8988T (cell line): ENCODE measurements around the gene COPS7B.
"Not testable (repeated sequence)": the region's sequence is repeated elsewhere in the genome, so short reads cannot be mapped to it uniquely, and the experiment has no call there.

Source experiments
- DNase-seq: peaks from one replicate; pipeline ENCODE4 v3.0.0; 2011

The COPS7B gene

DNA sequence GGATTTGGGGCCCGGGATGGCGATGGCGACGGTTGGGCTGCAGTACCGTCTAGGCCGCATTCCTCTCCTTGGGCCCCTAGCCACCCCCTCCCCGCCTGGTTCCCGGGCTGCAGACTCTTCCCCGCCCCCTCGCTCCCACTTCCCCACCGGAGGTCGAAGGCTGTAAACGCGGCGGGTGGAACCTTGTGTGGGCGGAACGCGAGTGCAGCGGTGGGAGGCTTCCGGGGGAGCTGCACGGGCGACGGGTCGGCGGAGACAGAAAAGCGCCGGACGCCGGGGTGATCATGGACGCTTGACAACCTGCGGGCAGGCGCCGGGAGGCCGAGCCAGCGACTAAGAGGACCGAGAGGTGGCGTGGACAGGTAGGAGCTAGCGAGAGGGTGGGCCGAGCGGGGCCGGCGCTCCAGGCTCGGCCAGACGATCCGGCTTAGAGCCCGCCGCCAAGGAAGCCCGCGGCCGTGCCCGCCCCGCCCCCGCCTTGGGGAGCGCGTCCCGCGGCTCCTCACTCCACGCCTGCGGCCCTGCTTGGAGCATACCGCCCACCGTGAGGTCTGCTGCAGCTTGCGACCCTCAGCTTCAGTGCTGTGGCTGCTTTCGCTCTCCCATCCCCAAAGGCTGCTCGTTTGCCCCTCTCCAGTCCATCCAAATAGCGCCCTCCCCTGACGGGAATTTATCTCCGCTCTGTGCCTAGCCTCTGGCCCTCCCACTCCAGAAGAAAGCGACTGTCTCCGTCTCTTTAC lies at the start of gene COPS7B:
Gene COPS7B (plus strand): TSS at position 269 of the 740 bp plus-strand sequence. CDS start 2,126 bp downstream, outside the sequence.
- DNase-seq, result peak; percentile 62

DNA sequence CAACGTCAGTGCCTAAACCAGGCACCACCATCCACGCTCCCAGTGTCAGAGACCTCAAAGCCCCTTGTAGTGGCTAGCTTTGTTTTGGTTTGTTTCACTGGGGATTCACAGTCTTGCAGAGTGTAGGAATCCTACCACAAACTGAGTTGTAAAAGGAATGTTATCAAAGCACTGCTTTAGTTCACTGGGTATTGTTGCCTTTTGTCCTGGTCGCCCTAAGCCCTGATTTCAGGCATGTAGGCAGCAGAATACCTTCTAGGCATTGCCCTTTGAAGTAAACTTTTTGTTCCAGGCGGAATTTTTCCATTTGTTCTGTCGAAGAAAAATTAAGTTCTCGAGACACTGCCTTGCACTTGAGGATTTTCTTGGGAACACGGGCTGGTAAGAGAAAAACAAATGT lies 48.5 kb upstream of the COPS7B start:
- no peak for DNase-seq

DNA sequence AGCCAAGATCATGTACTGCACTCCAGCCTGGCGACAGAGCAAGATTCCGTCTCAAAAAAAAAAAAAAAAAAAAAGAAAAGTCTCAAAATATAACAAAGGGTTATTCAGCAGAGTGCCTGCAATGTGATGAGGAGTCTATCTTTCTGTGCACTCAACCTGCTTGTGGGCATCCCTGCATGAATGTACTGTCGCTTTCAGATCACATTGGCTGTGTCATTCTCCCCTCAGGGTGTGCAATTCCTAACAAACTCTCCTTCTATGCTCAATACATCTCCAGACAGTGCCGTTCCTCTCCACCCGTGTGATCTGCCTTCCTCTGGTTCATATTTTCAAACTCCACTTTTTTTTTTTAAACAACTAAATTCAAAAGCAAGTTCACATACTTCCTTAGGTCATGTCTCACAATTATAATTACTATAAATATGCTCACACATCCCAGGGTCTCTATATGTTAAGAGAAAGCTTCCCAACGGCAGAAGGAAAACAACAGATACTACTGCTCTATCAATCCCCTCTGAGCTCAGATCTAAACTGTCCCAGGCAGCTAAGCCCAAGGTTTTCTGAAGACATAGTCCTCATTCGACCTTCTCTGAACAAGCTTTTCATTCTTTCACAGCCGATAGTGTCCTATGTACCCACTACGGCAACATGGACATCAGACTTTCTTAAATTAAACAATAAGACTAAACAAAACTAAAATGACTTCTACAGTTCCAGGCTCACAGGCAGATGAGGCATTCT lies 42.7 kb upstream of the COPS7B start:
- DNase-seq, result no peak

DNA sequence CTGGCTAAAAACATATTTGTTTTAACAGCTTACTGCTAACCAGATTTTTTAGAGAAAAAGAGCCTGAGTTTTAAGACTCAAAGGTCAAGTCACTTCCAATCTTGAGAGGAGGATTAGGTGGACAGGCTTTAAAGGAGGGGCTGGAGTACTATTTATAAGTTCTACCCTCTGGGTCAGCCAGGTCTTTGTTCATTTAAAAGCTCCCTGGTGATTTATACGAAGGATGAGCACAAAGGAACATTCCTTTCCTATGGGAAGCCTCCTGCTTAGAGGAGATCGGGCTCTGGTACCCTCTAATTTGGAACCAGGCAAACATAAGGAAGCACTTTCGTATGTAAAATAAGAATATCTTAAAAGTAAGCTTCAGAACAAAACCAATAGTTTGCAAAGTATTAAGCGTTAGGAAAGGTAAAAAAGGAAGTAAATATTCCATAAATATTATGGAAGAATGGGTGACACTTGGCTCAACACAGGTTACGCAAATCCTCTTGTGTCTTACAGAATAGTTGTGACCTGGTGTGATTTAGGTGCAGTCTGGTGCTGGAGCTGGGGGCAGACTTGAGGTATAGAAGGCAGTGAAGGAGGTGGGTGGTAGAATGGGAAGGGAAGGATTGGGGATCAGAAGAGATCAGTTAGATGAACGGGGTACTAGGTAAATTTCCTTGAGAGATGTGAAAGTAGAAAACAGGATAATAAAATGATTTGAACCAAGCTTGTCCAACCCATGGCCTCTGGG lies 40.8 kb upstream of the COPS7B start:
- no peak for DNase-seq

DNA sequence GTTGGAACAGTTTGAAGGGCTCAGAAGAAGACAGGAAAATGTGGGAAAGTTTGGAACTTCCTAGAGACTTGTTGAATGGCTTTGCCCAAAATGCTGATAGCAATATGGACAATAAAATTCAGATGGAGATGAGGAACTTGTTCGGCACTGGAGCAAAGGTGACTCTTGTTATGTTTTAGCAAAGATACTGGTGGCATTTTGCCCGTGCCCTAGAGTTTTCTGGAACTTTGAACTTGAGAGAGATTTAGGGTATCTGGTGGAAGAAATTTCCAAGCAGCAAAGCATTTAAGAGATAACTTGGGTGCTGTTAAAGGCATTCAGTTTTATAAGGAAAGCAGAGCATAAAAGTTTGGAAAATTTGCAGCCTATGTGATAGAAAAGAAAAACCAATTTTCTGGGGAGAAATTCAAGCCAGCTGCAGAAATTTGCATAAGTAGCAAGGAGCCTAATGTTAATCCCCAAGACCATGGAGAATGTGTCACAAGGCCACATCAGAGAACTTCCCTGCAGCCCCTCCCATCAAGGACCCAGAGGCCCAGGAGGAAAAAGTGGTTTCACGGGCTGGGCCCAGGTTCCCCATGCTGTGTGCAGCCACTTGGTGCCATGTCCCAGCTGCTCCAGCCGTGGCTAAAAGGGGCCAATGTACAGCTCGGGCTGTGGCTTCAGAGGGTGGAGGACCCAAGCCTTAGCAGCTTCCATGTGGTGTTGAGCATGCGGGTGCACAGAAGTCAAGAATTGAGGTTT lies 37.9 kb upstream of the COPS7B start:
- DNase-seq, result not testable (repeated sequence)

DNA sequence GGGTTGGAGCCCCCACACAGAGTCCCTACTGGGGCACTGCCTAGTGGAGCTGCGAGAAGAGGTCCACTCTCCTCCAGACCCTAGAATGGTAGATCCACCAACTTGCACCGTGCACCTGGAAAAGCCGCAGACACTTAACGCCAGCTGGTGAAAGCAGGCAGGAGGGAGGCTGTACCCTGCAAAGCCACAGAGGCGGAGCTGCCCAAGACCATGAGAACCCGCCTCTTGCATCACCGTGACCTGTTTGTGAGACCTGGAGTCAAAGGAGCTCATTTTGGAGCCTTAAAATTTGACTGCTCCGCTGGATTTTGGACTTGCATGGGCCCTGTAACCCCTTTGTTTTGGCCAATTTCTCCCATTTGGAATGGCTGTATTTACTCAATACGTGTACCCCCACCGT lies 37.2 kb upstream of the COPS7B start:
- not testable (repeated sequence) for DNase-seq

DNA sequence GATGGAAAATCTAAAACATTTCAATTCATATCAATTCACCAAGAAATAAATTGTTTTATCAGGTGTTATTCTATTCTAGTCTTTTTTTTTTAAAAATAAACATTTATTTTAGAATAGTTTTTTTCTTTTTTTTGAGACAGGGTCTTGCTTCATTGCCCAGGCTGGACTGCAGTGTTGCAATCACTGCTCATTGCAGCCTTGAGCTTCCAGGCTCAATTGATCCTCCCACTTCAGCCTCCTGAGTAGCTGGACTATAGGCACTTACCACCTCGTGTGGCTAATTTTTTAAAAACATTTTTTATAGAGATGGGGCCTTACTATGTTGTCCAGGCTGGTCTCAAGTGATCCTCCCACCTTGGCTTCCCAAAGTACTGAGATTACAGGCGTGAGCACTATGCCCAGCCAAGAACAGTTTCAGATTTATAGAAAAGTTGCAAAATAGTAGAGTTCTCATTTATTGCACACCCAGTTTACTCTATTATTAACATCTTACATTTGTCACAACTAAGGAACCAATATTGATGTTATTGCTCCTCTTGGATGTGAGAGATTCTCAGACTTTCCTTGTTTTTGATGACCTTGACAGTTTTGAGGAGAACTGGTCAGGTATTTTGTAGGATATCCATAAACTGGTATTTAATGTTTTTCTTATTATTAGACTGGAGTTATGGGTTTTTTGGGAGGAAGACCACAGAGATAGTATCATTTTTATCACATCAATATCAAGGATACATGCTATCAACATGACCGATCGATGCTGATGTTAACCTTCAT lies 35.0 kb upstream of the COPS7B start:
- DNase-seq, result no peak

DNA sequence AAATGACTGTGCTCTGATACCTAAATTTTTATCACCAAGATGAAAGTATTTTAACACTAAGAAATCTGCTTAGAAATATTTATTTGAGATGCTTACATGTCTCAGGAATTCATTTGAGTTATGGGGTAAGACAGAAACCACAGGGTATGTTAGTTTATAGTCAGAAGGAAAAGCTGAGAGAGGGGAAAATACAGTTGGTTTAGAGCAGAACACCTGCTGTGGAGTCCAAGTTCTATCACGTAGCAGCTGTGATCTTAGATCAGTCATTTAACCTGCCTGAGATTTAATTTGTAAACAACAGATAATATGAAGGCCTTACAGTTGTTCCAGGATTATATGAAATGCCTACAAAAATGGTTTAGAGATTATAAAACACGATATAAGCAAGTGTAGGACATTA lies 34.2 kb upstream of the COPS7B start:
- DNase-seq, result no peak

DNA sequence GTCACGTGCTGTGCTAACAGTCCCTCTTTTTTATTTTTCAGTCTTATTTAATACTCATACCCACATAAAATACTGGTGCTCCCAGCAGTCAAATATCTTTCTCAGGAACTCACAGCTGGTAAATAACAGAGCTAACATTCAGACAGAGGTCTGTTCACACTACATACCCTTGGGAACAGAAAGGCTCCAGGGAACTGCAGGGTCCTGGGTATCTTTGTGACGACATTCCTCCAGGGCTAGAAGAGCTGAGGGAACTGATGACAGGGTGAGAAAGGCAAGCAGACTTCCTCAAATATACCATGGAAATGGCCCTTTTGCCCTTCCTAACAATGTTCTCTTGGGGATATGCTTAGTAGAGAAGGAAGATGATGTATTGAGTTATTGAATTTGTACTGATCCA lies 24.5 kb upstream of the COPS7B start:
- DNase-seq, result no peak

DNA sequence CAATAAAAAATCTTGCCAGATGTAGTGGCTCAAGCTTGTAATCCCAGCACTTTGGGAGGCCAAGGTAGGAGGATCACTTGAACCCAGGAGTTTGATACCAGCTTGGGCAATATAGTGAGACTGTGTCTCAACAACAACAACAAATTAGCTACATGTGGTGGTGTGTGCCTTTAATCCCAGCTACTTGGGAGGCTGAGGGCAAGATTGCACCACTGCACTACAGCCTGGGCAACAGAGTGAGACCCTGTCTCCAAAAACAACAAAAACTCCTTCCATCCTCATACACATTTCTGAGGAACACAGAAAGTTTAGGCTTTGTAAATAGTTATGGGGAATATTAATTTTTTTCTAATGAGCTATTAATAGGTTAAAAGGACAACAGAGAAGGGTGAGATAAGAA lies 22.1 kb upstream of the COPS7B start:
- DNase-seq, result no peak

DNA sequence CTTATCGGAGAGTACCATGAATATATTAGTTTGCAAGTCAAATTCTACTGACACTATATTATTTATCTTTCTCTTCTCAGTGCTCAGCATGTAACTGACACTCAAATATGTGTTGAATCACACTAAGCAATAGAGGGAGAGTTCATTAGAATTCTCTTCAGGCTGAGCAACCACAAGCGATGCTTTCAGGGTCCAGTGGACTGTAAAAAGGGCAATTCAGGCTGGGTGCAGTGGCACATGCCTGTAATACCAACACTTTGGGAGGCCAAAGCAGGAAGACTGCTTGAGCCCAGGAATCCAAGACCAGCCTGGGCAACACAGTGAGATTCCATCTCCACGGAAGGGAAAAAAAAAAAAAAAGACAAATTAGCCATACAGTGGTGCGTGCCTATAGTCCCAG lies 21.5 kb upstream of the COPS7B start:
- DNase-seq, result no peak

DNA sequence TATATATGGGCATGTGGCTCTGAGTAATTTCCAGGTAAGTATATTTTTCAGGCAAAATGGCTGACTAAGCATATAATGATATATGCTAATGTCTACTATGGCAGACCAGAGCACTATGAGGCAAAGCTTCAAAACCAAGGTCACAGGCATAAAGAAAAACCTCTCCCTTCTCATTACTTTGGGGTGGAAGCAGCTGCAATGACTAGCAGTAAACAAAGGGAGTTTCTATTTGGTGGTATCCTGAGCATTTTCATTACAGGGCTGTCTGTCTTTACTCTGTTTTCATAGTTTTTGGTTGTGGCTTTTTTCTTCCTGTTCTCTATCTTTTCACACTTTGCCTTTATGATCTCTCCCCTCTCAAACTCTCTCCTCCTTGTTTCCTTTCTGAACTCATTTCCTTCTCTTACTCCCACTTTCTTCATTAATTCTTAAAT lies 20.7 kb upstream of the COPS7B start:
- DNase-seq, result no peak

DNA sequence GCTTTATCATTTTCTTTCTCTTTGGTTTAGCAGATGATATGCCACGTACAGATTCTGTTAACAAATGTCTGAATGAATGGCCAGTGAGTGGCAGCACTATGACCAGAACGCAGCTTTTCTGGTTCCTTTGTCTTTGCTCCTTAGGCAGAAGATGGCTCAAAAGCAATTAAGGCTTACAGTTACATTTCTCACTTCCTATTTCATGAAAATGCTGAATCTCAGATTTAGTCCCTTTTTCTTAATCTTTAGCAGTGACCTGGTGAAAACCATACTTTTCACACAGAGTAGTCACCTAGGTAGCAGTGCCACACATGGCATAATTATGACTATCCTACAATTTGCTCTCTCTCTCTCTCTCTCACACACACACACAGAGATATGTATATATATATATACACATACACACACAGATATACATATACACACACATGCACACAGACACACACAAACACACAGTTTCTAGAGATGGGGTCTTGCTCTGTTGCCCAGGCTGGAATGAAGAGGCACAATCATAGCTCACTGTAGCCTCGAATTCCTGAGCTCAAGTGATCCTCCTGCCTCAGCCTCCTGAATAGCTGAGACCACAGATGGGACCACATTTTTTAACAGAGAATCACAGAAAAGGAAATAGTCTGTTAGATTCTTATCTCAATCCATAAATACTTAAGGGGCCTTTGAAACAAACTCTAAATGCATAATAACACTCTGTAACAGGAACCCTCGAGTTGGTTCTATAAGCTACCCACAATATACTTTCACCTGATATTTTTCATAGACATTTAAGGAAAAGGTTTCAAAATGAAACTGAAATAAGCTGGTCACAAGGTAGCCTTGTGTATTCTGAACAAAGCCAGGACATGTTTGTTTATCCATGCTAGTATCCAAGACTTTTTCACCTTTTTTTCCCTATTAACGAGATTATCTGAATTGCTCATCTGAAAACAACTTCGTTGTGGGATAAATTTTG lies 16.8 kb upstream of the COPS7B start:
- no peak for DNase-seq

DNA sequence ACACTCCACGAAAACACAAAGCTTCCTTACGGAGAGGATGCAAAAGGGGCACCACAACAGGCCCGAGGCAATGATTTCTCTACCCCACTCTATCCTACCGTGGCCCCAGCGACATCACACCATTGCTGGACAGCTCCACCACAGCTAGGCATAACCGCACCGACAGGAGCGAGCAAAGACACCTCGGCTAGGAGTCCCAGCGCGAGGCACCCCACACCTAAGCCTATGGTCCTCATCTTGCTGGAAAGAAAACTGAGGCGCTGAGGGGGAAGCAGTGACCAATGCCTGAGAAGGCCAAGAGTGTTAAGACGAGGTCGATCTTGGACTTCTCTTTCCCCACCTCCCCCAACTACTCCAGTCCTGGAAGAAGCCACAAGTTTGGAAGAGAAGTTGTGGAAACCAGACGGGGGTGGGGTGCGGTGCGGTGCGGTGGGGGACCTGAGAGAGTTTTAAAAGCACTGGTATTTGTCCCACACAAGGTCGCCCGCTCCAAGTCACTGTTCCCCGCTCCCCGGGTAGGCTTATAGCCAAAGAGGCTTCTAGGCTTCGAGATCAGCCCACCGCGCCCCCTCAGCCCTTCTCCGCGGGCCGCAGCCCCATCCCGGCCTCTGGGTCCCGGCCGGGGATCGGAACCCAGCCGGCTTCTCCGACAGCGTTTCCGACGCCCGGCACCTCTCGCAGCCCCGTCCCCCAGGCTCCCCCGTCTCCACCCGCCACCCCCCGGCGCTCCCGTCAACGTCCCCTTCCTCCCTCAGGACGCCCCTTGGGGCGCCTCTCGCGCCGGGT lies 5.9 kb upstream of the COPS7B start:
- peak; percentile 16 for DNase-seq

DNA sequence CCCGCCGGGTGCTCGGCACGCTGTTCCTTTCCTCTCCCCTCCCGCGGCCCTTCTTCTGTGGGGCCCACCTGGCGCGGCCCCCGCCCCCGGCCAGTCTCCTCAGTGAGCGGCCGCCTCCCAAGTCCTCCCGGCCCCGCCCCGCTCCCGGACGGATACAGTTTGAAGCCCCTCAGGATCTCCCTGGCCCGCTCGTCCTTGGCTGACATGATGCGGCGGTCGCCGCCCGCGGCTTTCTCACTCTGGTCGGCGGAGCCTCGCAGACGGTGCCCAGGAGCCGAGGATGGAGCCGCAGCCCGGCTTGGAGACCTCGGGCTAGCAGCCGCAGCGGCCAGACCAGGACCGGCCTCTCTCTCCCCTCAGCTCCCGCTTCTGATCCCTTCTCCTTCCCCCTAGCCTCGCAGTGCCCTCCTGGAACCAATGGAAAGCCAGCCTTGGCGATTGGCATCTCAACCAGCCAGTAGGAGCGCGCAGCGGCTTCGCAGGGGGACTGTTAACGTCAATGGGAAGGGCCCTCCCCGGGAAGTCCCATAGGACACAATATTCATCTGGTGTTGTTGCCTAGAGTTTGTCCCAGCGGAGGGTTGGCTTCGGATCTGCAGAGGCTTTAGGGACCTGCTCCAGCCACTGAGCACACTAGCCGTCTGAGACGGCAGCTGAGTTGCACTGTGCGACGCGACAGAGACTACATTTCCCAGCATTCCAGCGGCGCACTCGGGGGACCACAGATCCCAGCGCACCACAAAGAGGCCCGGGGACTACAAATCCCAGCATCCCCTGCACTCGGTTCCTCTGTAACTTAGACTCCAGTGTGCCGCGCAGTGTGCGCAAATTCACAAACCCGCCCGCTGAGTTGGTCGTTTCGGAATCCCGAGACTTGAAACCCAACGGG lies 5.1 kb upstream of the COPS7B start, which contains the start of gene PDE6D:
Gene PDE6D (minus strand): TSS at position 374 of the 889 bp plus-strand sequence. CDS start 168 bp downstream, at position 206.
- peak; percentile 92 for DNase-seq

DNA sequence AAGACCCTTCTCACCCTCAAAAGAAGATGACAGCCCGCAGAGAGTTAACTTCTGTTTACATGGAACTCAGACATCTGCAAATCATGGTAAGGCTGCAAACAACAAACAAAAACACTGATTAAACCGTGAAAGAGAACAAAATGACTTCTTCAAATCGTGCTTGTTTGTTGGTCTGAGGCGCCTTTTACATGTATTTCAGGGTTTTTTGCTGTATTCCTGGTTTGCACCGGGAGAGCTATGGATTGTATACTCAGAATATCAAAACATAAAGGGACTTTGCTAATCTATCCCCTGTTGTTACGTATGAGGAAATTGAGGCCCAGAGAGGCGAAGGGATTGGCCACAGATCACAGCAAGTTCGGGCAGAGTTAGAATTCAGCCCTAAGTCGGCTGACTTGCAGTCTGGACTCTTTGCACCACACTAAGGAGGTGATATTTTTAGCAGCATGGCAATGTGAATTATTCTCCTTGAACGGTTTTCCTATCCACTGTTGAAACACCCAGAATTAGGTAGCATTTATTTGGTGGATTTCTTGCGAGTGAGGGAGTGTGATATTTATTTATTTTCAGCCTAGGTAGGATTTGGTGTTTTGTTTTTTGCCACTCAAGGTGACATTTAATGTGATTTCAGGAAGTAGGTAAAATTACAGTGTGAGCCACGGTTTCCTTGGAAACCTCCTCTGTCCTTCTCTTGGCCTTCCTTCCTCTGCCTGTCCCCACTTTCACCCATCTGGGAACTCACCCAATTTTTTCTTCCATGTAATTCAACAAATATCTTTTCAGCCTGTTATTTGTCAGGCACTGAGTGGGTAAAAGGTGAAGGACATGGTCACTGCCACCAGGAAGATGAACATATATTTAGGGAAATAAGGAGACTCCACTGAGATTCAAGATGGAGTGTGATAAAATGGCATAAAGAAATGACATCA lies 4.2 kb upstream of the COPS7B start:
- no peak for DNase-seq

DNA sequence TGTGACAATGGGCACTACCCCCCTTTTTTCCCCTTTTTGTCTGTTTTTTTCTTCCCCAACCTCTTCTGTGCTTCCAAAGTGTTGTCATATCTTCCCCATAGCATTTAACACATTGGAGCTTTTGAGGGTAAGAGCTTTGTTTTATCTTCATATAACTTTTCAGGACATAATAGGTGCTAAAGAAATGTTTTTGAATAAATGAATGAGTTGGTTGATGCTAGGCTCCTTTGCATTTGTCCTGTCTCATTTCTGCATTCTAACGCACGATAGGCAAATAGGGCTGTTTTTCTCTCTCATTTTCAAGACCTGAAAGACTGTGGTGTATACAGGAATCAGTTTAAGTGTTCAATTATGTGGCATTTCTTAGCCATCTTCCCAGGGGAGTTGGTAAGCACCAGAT lies 832 bp upstream of the COPS7B start:
- no peak for DNase-seq

DNA sequence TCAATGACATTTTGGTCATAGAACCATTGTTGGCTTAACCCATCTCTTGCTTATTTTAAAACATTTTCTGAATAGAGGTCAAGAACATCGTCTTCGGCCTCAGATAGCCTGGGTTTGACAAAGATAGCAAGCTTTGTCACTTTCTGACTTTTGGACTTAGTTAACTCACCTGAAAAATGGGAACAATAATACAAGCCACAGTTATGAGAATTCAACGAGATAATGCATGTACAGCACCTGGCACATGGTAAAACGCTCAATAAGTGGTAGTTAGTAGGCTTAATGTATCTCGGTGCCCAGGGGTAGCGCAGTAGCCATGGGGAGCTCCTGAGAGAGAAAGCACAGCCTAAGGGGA lies 446 bp upstream of the COPS7B start:
- DNase-seq, result no peak
